Measurements from ENCODE around the gene TBCC. TPM values are rescaled to one million over a fixed set of nuclear protein-coding genes. Genes with fewer than 3 reads are reported as not detected.
A peak's percentile ranks its signal among the peaks of the same experiment; 100 is the strongest.

The TBCC gene
- total and polyA plus RNA-seq, 10 of the 15 experiments (the other 5 are each of a cell fraction or from before 2014, with no cell fraction given), result 2.5 to 41.9 (median 20.3) TPM

- TF ChIP-seq E2F4 (IDR thresholded peaks at IDR 0.05; ENCODE audit: low read depth, low read length) (no peak; the same call in 1 of the 2 replicates), TAF1 (IDR thresholded peaks at IDR 0.05; ENCODE audit: borderline replicate concordance, low read depth, low read length) (peak; percentile 99)
These were observed at the start of gene TBCC (continued) for GRCh38 chr6:42745640-42746462.

- POLR2A ChIA-PET, result no interaction called here
These were observed 49.7 kb upstream of the TBCC start for GRCh38 chr6:42795651-42796050.

More at GRCh38 chr6:42795651-42796050, 49.7 kb upstream of the TBCC start:
- no peak for ATAC-seq
- no peak overlapping the region for H3K4me2 ChIP-seq (ENCODE audit: control insufficient read depth, insufficient read depth)
- no TSS peak for BruUV-seq (replicated peaks)
- H3K36me3 ChIP-seq (ENCODE audit: control insufficient read depth in 2 of 2, insufficient read depth in 2 of 2, low read length in 1 of 2), result peaks cover 0 to 5% of the 10 kb centered on the region in 2 experiments; a peak in 1 of 4 replicates
- ChIA-PET RAD21 (ENCODE audit: unreplicated experiment) (no interaction called here), CTCF (no interaction called here), SMC1A (ENCODE audit: uncharacterized antibody, unreplicated experiment) (no interaction called here)
- no peak for FAIRE-seq
- no peak overlapping the region for H3K27ac ChIP-seq (ENCODE audit: control insufficient read depth, insufficient read depth)
- H3K9me3 ChIP-seq (replicated peaks; ENCODE audit: control insufficient read depth, insufficient read depth, low read length), result no peaks in the 10 kb centered on the region
- no peak for TF ChIP-seq TBL1XR1 (IDR thresholded peaks at IDR 0.05; ENCODE audit: low read depth, low read length)
- TF ChIP-seq RAD21 (IDR thresholded peaks at IDR 0.05; ENCODE audit: insufficient read depth, low read depth, low read length), result no peak
- no peak for TF ChIP-seq NR2C1 (IDR thresholded peaks at IDR 0.05)
- TF ChIP-seq SMAD1 (IDR thresholded peaks at IDR 0.05; ENCODE audit: low read depth, partially characterized antibody), result no peak
- TF ChIP-seq MAX (IDR thresholded peaks at IDR 0.05; ENCODE audit: low read depth, low read length), result no peak
- no peak for TF ChIP-seq MTA2 (IDR thresholded peaks at IDR 0.05; ENCODE audit: low read depth)
- TF ChIP-seq CHD4 (IDR thresholded peaks at IDR 0.05), result no peak
- TF ChIP-seq MLLT1 (IDR thresholded peaks at IDR 0.05), result no peak
- TF ChIP-seq SIX5 (IDR thresholded peaks at IDR 0.05; ENCODE audit: low read depth, low read length, severe bottlenecking), result no peak
- no peak for TF ChIP-seq NKRF (conservative IDR thresholded peaks at IDR 0.05)
- TF ChIP-seq GABPA (IDR thresholded peaks at IDR 0.05; ENCODE audit: low read depth), result no peak
- TF ChIP-seq CBX3 (IDR thresholded peaks at IDR 0.05; ENCODE audit: borderline replicate concordance, low read depth), result no peak
- H3K4me1 ChIP-seq (ENCODE audit: control insufficient read depth, insufficient read depth, low read length), result peaks cover 3% of the 10 kb centered on the region; the same call in 1 of the 2 replicates
- no peak overlapping the region for H2AFZ ChIP-seq (ENCODE audit: control insufficient read depth, low read depth, low read length)
- in situ Hi-C loops (cut with MboI) (no loop called here), intact Hi-C loops (cut with micrococcal nuclease; ENCODE audit: unreplicated experiment) (no loop called here)
- peaks cover 14% of the 10 kb centered on the region for H3K79me2 ChIP-seq (ENCODE audit: control insufficient read depth, insufficient read depth, low read length)
- no peak for DNase-seq (ENCODE audit: low read depth, low spot score)
- WGBS (ENCODE audit: insufficient coverage, insufficient replicate concordance, low lambda C conversion rate, missing lambda C conversion rate), result 95% methylated on average over 1 of the region's 1 CpG
- H3K9ac ChIP-seq (ENCODE audit: control insufficient read depth, insufficient read depth, low read length), result no peak overlapping the region
- H4K20me1 ChIP-seq (ENCODE audit: control insufficient read depth, insufficient read depth), result no peaks in the 10 kb centered on the region
- no peak overlapping the region for H3K4me3 ChIP-seq
- H3K27me3 ChIP-seq (replicated peaks in 1 of 2; ENCODE audit: control insufficient read depth in 2 of 2, insufficient read depth in 2 of 2, low read length in 1 of 2), result no peaks in the 10 kb centered on the region
